ENCODE measurements around the gene GRIN2C.

The GRIN2C gene

GRCh38 chr17:74839990-74840852 is 19.5 kb downstream of the GRIN2C start:
- no peak overlapping the region for H3K4me3 ChIP-seq (ENCODE audit: low read depth, low read length)
- no peak for TF ChIP-seq CTCF (IDR thresholded peaks at IDR 0.05; ENCODE audit: low read depth, low read length)

- TF ChIP-seq CTCF (IDR thresholded peaks at IDR 0.05; ENCODE audit: low read depth, low read length): no peak
- H3K4me3 ChIP-seq (ENCODE audit: low read depth, low read length): no peak overlapping the region
Observed at GRCh38 chr17:74838274-74838673, 21.4 kb downstream of the GRIN2C start.

GRCh38 chr17:74836691-74837467 is 22.8 kb downstream of the GRIN2C start:
- no peak for TF ChIP-seq CTCF (IDR thresholded peaks at IDR 0.05; ENCODE audit: low read depth, low read length)
- H3K4me3 ChIP-seq (ENCODE audit: low read depth, low read length): no peak overlapping the region

- no peak overlapping the region for H3K4me3 ChIP-seq (ENCODE audit: low read depth, low read length)
Observed at GRCh38 chr17:74836191-74836590, 23.5 kb downstream of the GRIN2C start.

GRCh38 chr17:74833501-74834377 is 25.9 kb downstream of the GRIN2C start:
- H3K4me3 ChIP-seq (ENCODE audit: low read depth, low read length): no peak overlapping the region
- TF ChIP-seq CTCF (IDR thresholded peaks at IDR 0.05; ENCODE audit: low read depth, low read length): no peak

More at GRCh38 chr17:74836191-74836590, 23.5 kb downstream of the GRIN2C start:
- no peak for TF ChIP-seq CTCF (IDR thresholded peaks at IDR 0.05; ENCODE audit: low read depth, low read length)

GRCh38 chr17:74832421-74832820 is 27.3 kb downstream of the GRIN2C start:
- H3K4me3 ChIP-seq (ENCODE audit: low read depth, low read length): no peak overlapping the region
- no peak for TF ChIP-seq CTCF (IDR thresholded peaks at IDR 0.05; ENCODE audit: low read depth, low read length)
